Thoracic aorta (tissue), 2 donors: ENCODE results near the gene C10orf53. TPM values are rescaled to one million over a fixed set of nuclear protein-coding genes. Genes with fewer than 3 reads are reported as not detected.

Experiments
- ATAC-seq: fragments of 150-250 bp; one replicate; pipeline ENCODE4 v1.8.0; 2017; ENCODE audit warnings: low read depth; ENCODE audit not compliant: insufficient number of reproducible peaks, low FRiP score
- DNase-seq: peaks from one replicate; pipeline ENCODE4 v3.0.0-alpha.2; 2020; ENCODE audit warnings: low spot score
- H3K27ac ChIP-seq, 2 donors: fragments of 200-600 bp; sonication (generic); 1 replicate in 1 of 2; 2 replicates in 1 of 2; pipeline ENCODE4 v1.5.1; 2016; ENCODE audit warnings: mild to moderate bottlenecking in 2 of 2, moderate library complexity in 2 of 2
- H3K27me3 ChIP-seq: fragments of 200-600 bp; sonication (generic); replicated peaks from 2 replicates; pipeline ENCODE4 v1.6.0; 2016; ENCODE audit warnings: mild to moderate bottlenecking; ENCODE audit not compliant: insufficient read depth
- H3K36me3 ChIP-seq: fragments of 200-600 bp; sonication (generic); one replicate; pipeline ENCODE4 v1.5.1; 2016
- H3K4me1 ChIP-seq, 2 donors: fragments of 200-600 bp; sonication (generic); 1 replicate in 1 of 2; 2 replicates in 1 of 2; pipeline versions ENCODE4 v1.5.1 to v1.6.0; 2016; ENCODE audit warnings: low read depth in 2 of 2, mild to moderate bottlenecking in 1 of 2; ENCODE audit not compliant: control insufficient read depth in 1 of 2
- H3K4me3 ChIP-seq: fragments of 200-600 bp; sonication (generic); 2 replicates; pipeline ENCODE4 v1.5.1; 2016; ENCODE audit warnings: mild to moderate bottlenecking
- H3K9me3 ChIP-seq: fragments of 200-600 bp; sonication (generic); 2 replicates; pipeline ENCODE4 v1.5.1; 2016
- CTCF ChIP-seq: fragments of 200-600 bp; sonication (generic); IDR thresholded peaks from one replicate; pipeline ENCODE4 v1.5.1; 2019; ENCODE audit warnings: antibody characterized with exemption
- total RNA-seq, 2 donors: library from RNA; depleted of rRNA; stranded (reverse); fragments of >200 nt; gene quantifications; one replicate each; pipeline versions ENCODE4 v1.1.0 to v1.2.3, GENCODE V29; 2016

Gene C10orf53, protein sequence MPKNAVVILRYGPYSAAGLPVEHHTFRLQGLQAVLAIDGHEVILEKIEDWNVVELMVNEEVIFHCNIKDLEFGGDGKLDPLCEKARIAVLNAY
- not detected for total RNA-seq

DNA sequence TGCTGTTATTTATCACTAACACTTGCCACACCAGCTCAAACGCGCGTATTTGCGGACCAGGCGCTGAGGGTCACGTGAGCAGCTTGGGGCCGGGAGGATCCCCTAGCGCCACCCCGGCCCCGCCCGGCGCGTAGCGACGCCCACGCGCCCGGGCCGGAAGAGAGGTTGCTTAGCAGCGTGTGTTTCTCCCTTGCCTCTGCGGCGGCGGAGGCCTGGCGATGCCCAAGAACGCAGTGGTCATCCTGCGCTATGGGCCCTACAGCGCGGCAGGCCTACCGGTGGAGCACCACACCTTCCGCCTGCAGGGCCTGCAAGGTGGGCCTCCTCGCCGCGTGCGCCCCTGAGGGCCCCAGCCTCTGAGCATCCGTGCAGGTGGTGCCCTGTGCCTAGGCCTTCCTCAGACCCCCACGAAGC lies at the start of gene C10orf53:
Gene C10orf53, plus strand, starts transcription at position 172 of the 414 bp plus-strand sequence. Its CDS starts 47 bp downstream, at position 219.
- no peak for DNase-seq
- no peaks in the 10 kb centered on the region for H3K4me1 ChIP-seq

DNA sequence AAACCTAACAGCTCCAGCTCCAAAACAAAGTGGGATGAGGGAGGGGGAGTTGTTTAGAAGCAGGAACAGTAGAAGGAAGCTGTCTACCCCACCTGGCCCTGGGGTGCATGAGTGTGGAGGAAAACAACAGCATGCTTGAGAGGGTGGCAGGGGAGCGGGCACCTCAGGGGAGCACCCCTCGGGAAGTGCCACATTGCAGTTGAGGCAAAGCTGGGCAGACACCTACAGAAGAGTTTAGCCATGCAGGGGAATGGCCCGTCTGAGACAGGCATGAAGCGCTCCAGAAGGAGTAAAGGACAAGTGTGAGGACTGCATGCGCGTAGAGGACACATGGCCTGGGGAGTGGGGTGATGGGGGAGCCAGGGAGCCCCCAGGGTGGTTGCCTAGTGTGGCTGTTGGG lies 47.5 kb upstream of the C10orf53 start:
- no peaks in the 10 kb centered on the region for H3K27me3 ChIP-seq
- TF ChIP-seq CTCF, result no peak
- H3K4me1 ChIP-seq, result no peaks in the 10 kb centered on the region
- H3K4me3 ChIP-seq, result no peak overlapping the region
- no peak overlapping the region for H3K27ac ChIP-seq
- ATAC-seq, result no peak
- H3K9me3 ChIP-seq, result no peaks in the 10 kb centered on the region
- DNase-seq, result no peak
- H3K36me3 ChIP-seq, result no peaks in the 10 kb centered on the region

More for the DNA sequence above, at the start of gene C10orf53:
- TF ChIP-seq CTCF, result no peak
- Histone ChIP-seq H3K36me3 (no peaks in the 10 kb centered on the region), H3K27me3 (no peaks in the 10 kb centered on the region), H3K9me3 (no peaks in the 10 kb centered on the region), H3K4me3 (no peak within 1 kb of the TSS), H3K27ac (no peak within 1 kb of the TSS)
- ATAC-seq, result no peak

DNA sequence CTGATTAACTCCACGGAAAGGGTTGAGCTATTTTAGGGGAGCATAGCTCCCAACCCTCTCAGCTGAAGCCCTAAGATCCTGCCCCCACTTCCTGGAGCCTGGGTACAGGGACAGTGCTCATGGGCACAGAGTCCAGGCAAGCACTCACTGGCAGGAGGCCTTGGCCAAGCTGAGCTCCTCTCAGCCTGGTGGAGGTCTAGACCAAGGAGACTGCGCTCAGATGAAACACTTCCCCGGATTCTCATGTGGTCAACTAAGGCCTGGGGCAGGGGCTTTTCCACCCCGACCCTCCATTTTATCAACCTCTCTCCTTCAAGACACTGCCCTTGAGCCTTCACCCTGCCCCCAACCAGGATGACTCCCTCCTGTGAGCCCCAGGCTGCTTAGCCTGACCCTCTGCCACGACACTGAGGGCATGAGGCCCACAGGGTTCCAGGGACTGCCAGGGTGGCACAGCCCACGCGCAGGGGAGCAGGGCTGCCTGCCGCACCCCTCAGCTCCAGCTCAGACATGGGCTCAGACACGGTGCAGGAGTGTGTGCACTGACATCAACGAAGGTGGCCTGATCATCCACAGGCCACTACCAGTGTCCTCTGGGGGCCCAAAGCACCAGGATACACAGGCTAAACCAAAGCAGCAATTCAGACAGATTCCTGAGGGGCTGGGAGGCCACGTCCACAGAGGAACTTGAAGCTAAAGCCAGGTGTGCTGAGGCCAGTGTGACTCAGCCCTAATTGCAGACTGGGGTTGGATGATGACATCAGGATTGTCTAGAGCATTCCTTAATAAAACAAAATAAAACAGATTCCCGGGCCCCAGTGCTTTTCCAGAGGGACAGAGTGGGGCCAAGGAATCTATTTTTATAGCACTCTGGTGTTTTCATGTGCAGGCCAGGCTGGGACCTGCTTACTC lies 46.8 kb upstream of the C10orf53 start:
- Histone ChIP-seq H3K36me3 (no peaks in the 10 kb centered on the region), H3K4me1 (no peaks in the 10 kb centered on the region), H3K27me3 (no peaks in the 10 kb centered on the region), H3K4me3 (no peak overlapping the region), H3K27ac (no peak overlapping the region), H3K9me3 (no peaks in the 10 kb centered on the region)
- no peak for TF ChIP-seq CTCF
- ATAC-seq (no peak), DNase-seq (no peak)

DNA sequence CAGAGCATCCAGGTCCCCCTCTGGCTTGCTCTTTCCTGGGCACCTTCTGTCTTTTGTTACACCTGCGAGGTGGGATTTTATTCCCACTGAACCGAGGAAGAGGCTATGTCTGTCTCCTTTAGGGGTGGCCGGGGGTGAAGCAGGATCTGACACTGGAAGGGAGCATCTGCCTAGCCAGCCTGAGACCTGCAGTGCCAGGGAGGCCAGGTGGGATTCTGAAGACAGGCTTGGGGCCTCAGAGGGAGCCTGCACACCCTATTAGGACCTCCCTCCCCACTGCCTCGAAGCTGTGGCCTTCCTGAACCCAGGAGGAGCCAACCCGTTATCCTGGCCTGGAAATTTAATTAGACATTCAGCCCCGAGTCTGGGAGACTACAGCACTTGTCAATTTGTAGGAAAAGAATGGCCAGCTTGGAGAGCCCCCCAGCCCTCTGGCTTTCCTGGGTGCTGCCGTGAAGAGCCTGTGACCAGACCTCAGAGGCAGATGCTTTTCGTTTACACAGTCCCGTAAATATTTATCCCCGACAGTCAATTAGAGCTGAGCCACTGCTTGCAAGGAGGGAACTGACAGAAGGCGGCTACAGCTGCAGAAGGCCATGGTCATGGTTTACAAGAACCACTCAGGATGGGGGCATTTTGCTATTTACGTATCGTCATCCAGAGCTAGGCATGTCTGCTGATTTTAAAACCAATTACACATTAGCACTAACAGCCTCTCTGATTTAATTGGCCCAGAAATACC lies 46.0 kb upstream of the C10orf53 start:
- DNase-seq (no peak), ATAC-seq (no peak)
- H3K36me3 ChIP-seq, result no peaks in the 10 kb centered on the region
- no peaks in the 10 kb centered on the region for H3K4me1 ChIP-seq
- H3K27me3 ChIP-seq, result no peaks in the 10 kb centered on the region
- no peaks in the 10 kb centered on the region for H3K9me3 ChIP-seq
- no peak for TF ChIP-seq CTCF
- no peak overlapping the region for H3K27ac ChIP-seq
- H3K4me3 ChIP-seq, result no peak overlapping the region

DNA sequence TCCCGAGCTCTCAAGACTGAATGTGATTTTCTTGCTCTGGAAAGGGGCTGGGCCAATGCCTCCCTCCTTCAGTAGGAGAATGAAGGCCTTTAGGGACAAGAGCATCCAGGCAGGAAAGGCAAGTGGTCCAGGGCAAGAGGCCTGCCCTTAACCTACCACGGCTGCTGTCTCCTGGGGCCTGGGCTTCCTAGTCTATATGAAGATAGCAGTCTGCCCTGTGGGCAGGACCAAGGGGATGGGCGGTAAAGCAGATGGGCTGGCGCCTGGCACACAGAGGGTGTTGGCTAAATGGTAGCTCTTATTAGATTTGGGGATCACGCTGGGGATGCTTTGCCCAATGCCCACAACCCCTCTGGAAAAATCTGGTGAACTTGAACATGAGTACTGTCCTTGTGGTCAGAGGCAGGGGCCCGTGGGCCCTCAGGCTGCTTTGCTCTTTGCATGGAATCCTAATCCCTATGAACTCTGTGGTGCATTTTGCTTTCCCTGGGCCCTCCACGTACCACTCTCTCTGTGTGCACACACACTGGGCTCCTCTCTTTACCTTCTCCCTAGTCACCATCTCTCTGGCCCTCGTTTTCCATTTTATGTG lies 45.3 kb upstream of the C10orf53 start:
- Histone ChIP-seq H3K9me3 (no peaks in the 10 kb centered on the region), H3K27me3 (no peaks in the 10 kb centered on the region), H3K4me3 (no peak overlapping the region), H3K36me3 (no peaks in the 10 kb centered on the region), H3K4me1 (no peaks in the 10 kb centered on the region), H3K27ac (no peak overlapping the region)
- no peak for TF ChIP-seq CTCF
- ATAC-seq (no peak), DNase-seq (no peak)
